Smooth muscle cell of bladder (primary cell): Measurements from ENCODE around the gene GALNT4. TPM values are rescaled to one million over a fixed set of nuclear protein-coding genes. Genes with fewer than 3 reads are reported as not detected.

Experiments
- total RNA-seq: library from RNA; depleted of rRNA; stranded (reverse); fragments of >200 nt; gene quantifications from 2 replicates; pipeline ENCODE4 v1.2.3, GENCODE V29; 2014

Gene GALNT4
- total RNA-seq: 11.7 and 15.6 TPM in 2 replicates

DNA sequence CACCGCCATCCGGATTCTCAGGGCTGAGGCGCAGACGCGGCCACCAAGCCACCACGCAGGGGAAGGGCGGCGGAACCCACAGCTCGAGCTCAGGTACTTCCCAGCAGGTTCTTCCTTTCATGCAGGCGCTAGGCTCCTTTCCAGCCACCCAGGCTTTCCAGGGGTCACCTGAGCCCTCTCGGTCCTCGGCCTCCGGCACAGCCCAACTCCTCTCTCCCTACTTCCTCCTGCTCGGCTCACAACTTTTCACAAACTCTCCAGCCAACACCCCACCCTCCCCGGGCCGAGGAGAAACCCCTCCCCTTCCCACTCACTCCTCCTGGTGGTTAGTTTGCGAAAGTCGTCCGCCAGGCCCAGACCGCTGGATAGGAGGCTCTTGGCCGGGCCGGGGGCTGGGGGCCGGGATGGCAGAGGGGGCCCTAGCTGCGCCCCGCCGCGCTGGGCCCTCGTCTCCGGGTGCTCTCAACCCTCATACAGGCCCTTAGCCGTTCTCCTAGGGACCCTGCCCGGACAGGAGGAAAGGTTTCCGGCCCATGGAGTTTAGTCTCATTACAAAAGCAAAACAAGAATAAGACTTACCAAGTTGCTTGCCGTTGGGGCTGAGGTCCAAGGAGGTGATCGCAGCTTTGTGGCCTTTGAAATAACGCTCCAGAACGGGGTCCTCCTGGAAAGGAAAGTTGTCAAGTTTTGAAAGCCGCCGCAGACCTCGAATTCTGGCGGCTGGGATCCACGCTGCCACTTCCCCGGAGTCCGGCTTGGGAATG is at the start of gene GALNT4:
TSS of gene GALNT4 (minus strand) at position 256 of the 764 bp plus-strand sequence. CDS start at position 9, 247 bp downstream.

DNA sequence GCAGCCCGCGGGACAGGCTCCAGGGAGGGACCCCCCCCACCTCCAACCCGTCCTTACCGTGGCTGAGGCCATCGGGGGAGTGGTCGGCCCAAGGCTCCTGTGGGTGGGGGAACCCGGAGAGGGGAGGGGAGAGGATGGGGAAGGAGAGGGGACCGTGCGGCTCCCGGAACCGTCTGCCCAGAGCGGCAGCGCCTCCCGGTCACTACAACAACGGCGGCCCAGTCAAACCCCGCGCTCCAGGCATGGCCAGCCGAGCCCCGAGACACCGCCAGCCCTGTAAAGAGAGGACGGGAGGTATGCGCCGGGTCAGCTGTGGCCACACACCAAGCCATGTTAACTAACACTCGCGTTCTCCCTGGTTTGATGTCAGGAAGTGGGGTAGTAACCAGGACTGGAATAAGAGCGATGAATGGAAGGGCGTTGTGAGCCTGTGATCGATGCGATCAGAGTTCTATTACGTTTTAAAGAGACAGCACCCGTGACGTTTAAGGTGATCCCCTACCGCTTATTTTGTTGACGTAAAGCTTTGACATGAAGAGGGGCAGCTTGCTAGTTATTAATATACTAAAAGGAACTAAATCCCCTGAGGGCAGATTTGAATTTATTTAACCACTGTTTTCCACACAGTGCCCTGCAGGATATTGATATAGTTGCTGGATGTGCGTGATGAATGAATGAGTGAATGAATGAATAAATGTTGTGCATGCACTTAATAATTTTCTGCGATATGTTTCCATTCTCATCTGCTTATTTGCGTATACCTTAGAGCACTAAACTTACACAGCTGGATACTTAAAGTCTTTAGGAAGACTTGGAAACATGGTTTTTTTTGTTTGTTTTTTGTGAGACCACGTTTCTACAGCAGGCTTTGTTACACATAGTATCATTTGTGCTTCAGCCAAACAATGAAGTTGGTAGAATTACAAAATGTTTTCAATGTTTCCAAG is 1.5 kb upstream of the GALNT4 start, which contains the start of gene POC1B:
TSS of gene POC1B (minus strand) at position 224 of the 947 bp plus-strand sequence. CDS start at position 72, 152 bp downstream.

Other genes with a start within 250 kb of the GALNT4 start
- gene DUSP6, start 172.3 kb downstream of the GALNT4 start, total RNA-seq: 30.9 and 52.9 TPM in 2 replicates
- gene POC1B, start 1.3 kb upstream of the GALNT4 start, total RNA-seq: 13.5 and 13.7 TPM in 2 replicates
- gene ATP2B1, start 184.0 kb upstream of the GALNT4 start, total RNA-seq: 106 and 107 TPM in 2 replicates